Measurements from ENCODE around the gene NUP98.

GRCh38 chr11:3627291-3627690, 170.1 kb downstream of the NUP98 start:
- TF ChIP-seq YY1 (IDR thresholded peaks at IDR 0.05; ENCODE audit: insufficient read depth, insufficient read length) (no peak), SUZ12 (IDR thresholded peaks at IDR 0.05; ENCODE audit: extremely low read depth, insufficient read depth, insufficient read length) (no peak)
